ENCODE measurements around the gene GCNT1.
A peak's percentile ranks its signal among the peaks of the same experiment; 100 is the strongest.

Gene GCNT1

GRCh38 chr9:76452839-76453238 lies 6.1 kb upstream of the GCNT1 start:
- WGBS (ENCODE audit: extremely low coverage, insufficient coverage, insufficient read length) = no CpG with 5 or more reads among the region's 1 CpG
- no peak overlapping the region for H2BK5ac ChIP-seq (ENCODE audit: low read depth, low read length, poor library complexity)
- H3K4me1 ChIP-seq (ENCODE audit: control insufficient read depth in 1 of 2, insufficient read depth in 2 of 2, low read length in 2 of 2) = no peaks in the 10 kb centered on the region
- no peak overlapping the region for H2BK120ac ChIP-seq (ENCODE audit: insufficient read depth, low read length, poor library complexity)
- no peak overlapping the region for H4K91ac ChIP-seq (ENCODE audit: low read depth, low read length)
- DNase-seq = no peak
- no peak overlapping the region for H2BK12ac ChIP-seq (ENCODE audit: low read length)
- H3K23ac ChIP-seq (ENCODE audit: low read length) = no peak overlapping the region
- H3K4me3 ChIP-seq (ENCODE audit: low read depth, low read length) = no peak overlapping the region
- no peaks in the 10 kb centered on the region for H3K36me3 ChIP-seq (ENCODE audit: control insufficient read depth in 1 of 2, insufficient read depth in 2 of 2, low read length in 2 of 2)
- H3K79me1 ChIP-seq (ENCODE audit: low read length) = no peaks in the 10 kb centered on the region
- no peak overlapping the region for H3K14ac ChIP-seq (ENCODE audit: low read length)
- H3K4me2 ChIP-seq (ENCODE audit: low read length) = no peak overlapping the region
- no peaks in the 10 kb centered on the region for H3K9me3 ChIP-seq (ENCODE audit: insufficient read depth, low read depth, low read length)
- no peak overlapping the region for H3K27ac ChIP-seq (ENCODE audit: low read depth, low read length)
- H3K4ac ChIP-seq (ENCODE audit: low read depth, low read length) = no peak overlapping the region
- H2AFZ ChIP-seq (ENCODE audit: insufficient read depth, low read length, poor library complexity) = no peak overlapping the region
- no peaks in the 10 kb centered on the region for H3K27me3 ChIP-seq (ENCODE audit: insufficient read depth, low read length)
- H3K79me2 ChIP-seq (ENCODE audit: control insufficient read depth, insufficient read depth, low read length, poor library complexity) = no peaks in the 10 kb centered on the region
- no peak overlapping the region for H2AK5ac ChIP-seq (ENCODE audit: low read length)
- no peak overlapping the region for H4K12ac ChIP-seq (ENCODE audit: low read depth, low read length)
- no peak overlapping the region for H3K9ac ChIP-seq (ENCODE audit: low read length)
- H3K18ac ChIP-seq (ENCODE audit: low read length) = no peak overlapping the region
- H4K8ac ChIP-seq (ENCODE audit: low read depth, low read length) = no peak overlapping the region

GRCh38 chr9:76453785-76454184 lies 5.2 kb upstream of the GCNT1 start:
- no peak overlapping the region for H3K4me2 ChIP-seq (ENCODE audit: low read length)
- no peak overlapping the region for H4K8ac ChIP-seq (ENCODE audit: low read depth, low read length)
- H3K27me3 ChIP-seq (ENCODE audit: insufficient read depth, low read length) = no peaks in the 10 kb centered on the region
- no peak overlapping the region for H3K23ac ChIP-seq (ENCODE audit: low read length)
- H3K4ac ChIP-seq (ENCODE audit: low read depth, low read length) = no peak overlapping the region
- H3K27ac ChIP-seq (ENCODE audit: low read depth, low read length) = no peak overlapping the region
- peak; percentile 34 to 90 for DNase-seq
- no peak overlapping the region for H3K4me3 ChIP-seq (ENCODE audit: low read depth, low read length)
- no peak overlapping the region for H2BK120ac ChIP-seq (ENCODE audit: insufficient read depth, low read length, poor library complexity)
- H4K12ac ChIP-seq (ENCODE audit: low read depth, low read length) = no peak overlapping the region
- no CpG with 5 or more reads among the region's 4 CpGs for WGBS (ENCODE audit: extremely low coverage, insufficient coverage, insufficient read length)
- no peak overlapping the region for H3K18ac ChIP-seq (ENCODE audit: low read length)
- H3K4me1 ChIP-seq (ENCODE audit: control insufficient read depth in 1 of 2, insufficient read depth in 2 of 2, low read length in 2 of 2) = no peaks in the 10 kb centered on the region
- H3K36me3 ChIP-seq (ENCODE audit: control insufficient read depth in 1 of 2, insufficient read depth in 2 of 2, low read length in 2 of 2) = no peaks in the 10 kb centered on the region
- no peak overlapping the region for H2AFZ ChIP-seq (ENCODE audit: insufficient read depth, low read length, poor library complexity)
- H3K79me1 ChIP-seq (ENCODE audit: low read length) = no peaks in the 10 kb centered on the region
- peak overlapping the region; percentile 47 for H4K91ac ChIP-seq (ENCODE audit: low read depth, low read length)
- H3K14ac ChIP-seq (ENCODE audit: low read length) = no peak overlapping the region
- no peak overlapping the region for H3K9ac ChIP-seq (ENCODE audit: low read length)
- H3K9me3 ChIP-seq (ENCODE audit: insufficient read depth, low read depth, low read length) = no peaks in the 10 kb centered on the region
- H3K79me2 ChIP-seq (ENCODE audit: control insufficient read depth, insufficient read depth, low read length, poor library complexity) = no peaks in the 10 kb centered on the region
- H2BK12ac ChIP-seq (ENCODE audit: low read length) = no peak overlapping the region
- H2BK5ac ChIP-seq (ENCODE audit: low read depth, low read length, poor library complexity) = no peak overlapping the region
- no peak overlapping the region for H2AK5ac ChIP-seq (ENCODE audit: low read length)

GRCh38 chr9:76454311-76454710 lies 4.7 kb upstream of the GCNT1 start:
- no peak for DNase-seq
- no peak overlapping the region for H3K14ac ChIP-seq (ENCODE audit: low read length)
- no peak overlapping the region for H3K9ac ChIP-seq (ENCODE audit: low read length)
- no peak overlapping the region for H4K91ac ChIP-seq (ENCODE audit: low read depth, low read length)
- H3K36me3 ChIP-seq (ENCODE audit: control insufficient read depth in 1 of 2, insufficient read depth in 2 of 2, low read length in 2 of 2) = no peaks in the 10 kb centered on the region
- H3K9me3 ChIP-seq (ENCODE audit: insufficient read depth, low read depth, low read length) = no peaks in the 10 kb centered on the region
- no peak overlapping the region for H3K4me2 ChIP-seq (ENCODE audit: low read length)
- peaks cover under 1% of the 10 kb centered on the region for H3K79me1 ChIP-seq (ENCODE audit: low read length)
- no peaks in the 10 kb centered on the region for H3K4me1 ChIP-seq (ENCODE audit: control insufficient read depth in 1 of 2, insufficient read depth in 2 of 2, low read length in 2 of 2)
- no peak overlapping the region for H3K27ac ChIP-seq (ENCODE audit: low read depth, low read length)
- H2BK120ac ChIP-seq (ENCODE audit: insufficient read depth, low read length, poor library complexity) = no peak overlapping the region
- WGBS (ENCODE audit: extremely low coverage, insufficient coverage, insufficient read length) = no CpG with 5 or more reads among the region's 4 CpGs
- H2BK5ac ChIP-seq (ENCODE audit: low read depth, low read length, poor library complexity) = no peak overlapping the region
- no peak overlapping the region for H3K18ac ChIP-seq (ENCODE audit: low read length)
- H3K4me3 ChIP-seq (ENCODE audit: low read depth, low read length) = no peak overlapping the region
- H2AFZ ChIP-seq (ENCODE audit: insufficient read depth, low read length, poor library complexity) = no peak overlapping the region
- H3K4ac ChIP-seq (ENCODE audit: low read depth, low read length) = no peak overlapping the region
- H3K23ac ChIP-seq (ENCODE audit: low read length) = no peak overlapping the region
- H3K79me2 ChIP-seq (ENCODE audit: control insufficient read depth, insufficient read depth, low read length, poor library complexity) = no peaks in the 10 kb centered on the region
- H2BK12ac ChIP-seq (ENCODE audit: low read length) = no peak overlapping the region
- no peaks in the 10 kb centered on the region for H3K27me3 ChIP-seq (ENCODE audit: insufficient read depth, low read length)
- H4K12ac ChIP-seq (ENCODE audit: low read depth, low read length) = no peak overlapping the region
- peak overlapping the region; percentile 26 for H4K8ac ChIP-seq (ENCODE audit: low read depth, low read length)
- no peak overlapping the region for H2AK5ac ChIP-seq (ENCODE audit: low read length)

- Histone ChIP-seq H2BK5ac (ENCODE audit: low read depth, low read length, poor library complexity) (no peak overlapping the region), H3K4me2 (ENCODE audit: low read length) (no peak overlapping the region), H3K4ac (ENCODE audit: low read depth, low read length) (no peak overlapping the region), H3K14ac (ENCODE audit: low read length) (no peak overlapping the region), H3K9me3 (ENCODE audit: insufficient read depth, low read depth, low read length) (no peaks in the 10 kb centered on the region), H2AFZ (ENCODE audit: insufficient read depth, low read length, poor library complexity) (no peak overlapping the region), H3K4me1 (ENCODE audit: control insufficient read depth in 1 of 2, insufficient read depth in 2 of 2, low read length in 2 of 2) (no peaks in the 10 kb centered on the region), H3K36me3 (ENCODE audit: control insufficient read depth in 1 of 2, insufficient read depth in 2 of 2, low read length in 2 of 2) (no peaks in the 10 kb centered on the region), H2AK5ac (ENCODE audit: low read length) (no peak overlapping the region), H3K4me3 (ENCODE audit: low read depth, low read length) (no peak overlapping the region), H3K9ac (ENCODE audit: low read length) (no peak overlapping the region), H3K79me2 (ENCODE audit: control insufficient read depth, insufficient read depth, low read length, poor library complexity) (no peaks in the 10 kb centered on the region), H3K27ac (ENCODE audit: low read depth, low read length) (no peak overlapping the region), H3K23ac (ENCODE audit: low read length) (no peak overlapping the region), H4K91ac (ENCODE audit: low read depth, low read length) (no peak overlapping the region), H3K18ac (ENCODE audit: low read length) (no peak overlapping the region), H3K79me1 (ENCODE audit: low read length) (peaks cover 2% of the 10 kb centered on the region), H2BK12ac (ENCODE audit: low read length) (no peak overlapping the region), H4K12ac (ENCODE audit: low read depth, low read length) (no peak overlapping the region), H4K8ac (ENCODE audit: low read depth, low read length) (no peak overlapping the region), H3K27me3 (ENCODE audit: insufficient read depth, low read length) (no peaks in the 10 kb centered on the region), H2BK120ac (ENCODE audit: insufficient read depth, low read length, poor library complexity) (no peak overlapping the region)
- DNase-seq = no peak
- no CpG with 5 or more reads among the region's 4 CpGs for WGBS (ENCODE audit: extremely low coverage, insufficient coverage, insufficient read length)
Observed at GRCh38 chr9:76456202-76456926, 2.6 kb upstream of the GCNT1 start.
